Hematopoietic multipotent progenitor cell treated with erythropoietin and hydrocortisone succinate and interleukin-3 and kit ligand, for 6 days (in vitro differentiated cells): ENCODE measurements around the gene KIF5A.
"Not testable (repeated sequence)": the region's sequence is repeated elsewhere in the genome, so short reads cannot be mapped to it uniquely, and the experiment has no call there.

Experiments
- DNase-seq: peaks from one replicate; pipeline ENCODE4 v3.0.0-alpha.2; 2015

The KIF5A gene

GRCh38 chr12:57549909-57550640 lies at the start of gene KIF5A:
KIF5A (plus strand) TSS chr12:57550044; CDS start chr12:57550272, 228 bp downstream.
- peak; percentile 71 for DNase-seq

GRCh38 chr12:57500213-57500612 lies 49.6 kb upstream of the KIF5A start:
- DNase-seq = no peak

GRCh38 chr12:57502311-57502969 lies 47.4 kb upstream of the KIF5A start:
- DNase-seq = not testable (repeated sequence)

GRCh38 chr12:57506541-57506940 lies 43.3 kb upstream of the KIF5A start:
- DNase-seq = not testable (repeated sequence)

DNA sequence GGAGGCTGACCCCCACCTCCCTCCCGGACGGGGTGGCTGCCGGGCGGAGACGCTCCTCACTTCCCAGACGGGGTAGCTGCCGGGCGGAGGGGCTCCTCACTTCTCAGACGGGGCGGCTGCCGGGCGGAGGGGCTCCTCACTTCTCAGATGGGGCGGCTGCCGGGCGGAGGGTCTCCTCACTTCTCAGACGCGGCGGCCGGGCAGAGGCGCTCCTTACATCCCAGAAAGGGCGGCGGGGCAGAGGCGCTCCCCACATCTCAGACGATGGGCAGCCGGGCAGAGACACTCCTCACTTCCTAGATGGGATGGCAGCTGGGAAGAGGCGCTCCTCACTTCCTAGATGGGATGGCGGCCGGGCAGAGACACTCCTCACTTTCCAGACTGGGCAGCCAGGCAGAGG lies 42.0 kb upstream of the KIF5A start:
- DNase-seq = not testable (repeated sequence)

DNA sequence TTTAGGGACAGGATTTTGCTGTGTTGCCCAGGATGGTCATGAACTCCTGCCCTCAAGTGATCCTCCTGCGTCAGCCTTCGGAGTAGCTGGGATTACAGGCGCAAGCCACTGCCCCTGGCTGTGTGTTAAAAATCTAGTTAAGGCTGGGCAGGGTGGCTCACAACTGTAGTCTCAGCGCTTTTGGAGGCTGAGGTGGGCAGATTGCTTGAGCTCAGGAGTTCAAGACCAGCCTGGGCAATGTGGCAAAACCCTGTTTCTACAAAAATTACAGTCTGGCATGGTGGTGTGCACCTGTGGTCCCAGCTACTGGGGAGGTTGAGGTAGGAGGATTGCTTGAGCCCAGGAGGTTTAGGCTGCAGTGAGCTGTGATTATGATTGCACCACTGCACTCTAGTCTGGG lies 38.7 kb upstream of the KIF5A start:
- DNase-seq = no peak

DNA sequence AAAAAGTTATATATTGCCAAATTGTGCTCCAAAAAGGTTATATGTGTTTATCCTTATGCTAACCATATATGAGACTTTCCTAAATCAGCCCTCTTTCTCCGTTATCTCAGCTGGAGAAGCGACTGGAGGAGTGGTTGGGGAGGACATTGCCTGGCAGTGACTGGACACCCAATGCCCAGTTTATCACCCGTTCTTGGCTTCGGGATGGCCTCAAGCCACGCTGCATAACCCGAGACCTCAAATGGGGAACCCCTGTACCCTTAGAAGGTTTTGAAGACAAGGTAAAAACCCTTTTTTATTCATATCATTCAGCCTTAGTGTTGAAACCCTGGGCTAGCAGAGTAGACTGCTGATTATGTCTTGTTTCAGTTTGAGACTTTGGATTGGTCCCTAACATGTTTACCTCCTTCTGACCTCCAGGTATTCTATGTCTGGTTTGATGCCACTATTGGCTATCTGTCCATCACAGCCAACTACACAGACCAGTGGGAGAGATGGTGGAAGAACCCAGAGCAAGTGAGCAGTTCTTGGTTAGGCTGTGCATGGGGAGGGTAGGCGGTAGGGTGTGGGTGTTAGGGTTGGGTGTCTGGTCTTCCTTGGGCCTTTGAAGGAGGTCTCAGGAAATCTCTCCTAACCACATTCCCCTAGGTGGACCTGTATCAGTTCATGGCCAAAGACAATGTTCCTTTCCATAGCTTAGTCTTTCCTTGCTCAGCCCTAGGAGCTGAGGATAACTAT lies 38.1 kb upstream of the KIF5A start:
- DNase-seq = no peak

DNA sequence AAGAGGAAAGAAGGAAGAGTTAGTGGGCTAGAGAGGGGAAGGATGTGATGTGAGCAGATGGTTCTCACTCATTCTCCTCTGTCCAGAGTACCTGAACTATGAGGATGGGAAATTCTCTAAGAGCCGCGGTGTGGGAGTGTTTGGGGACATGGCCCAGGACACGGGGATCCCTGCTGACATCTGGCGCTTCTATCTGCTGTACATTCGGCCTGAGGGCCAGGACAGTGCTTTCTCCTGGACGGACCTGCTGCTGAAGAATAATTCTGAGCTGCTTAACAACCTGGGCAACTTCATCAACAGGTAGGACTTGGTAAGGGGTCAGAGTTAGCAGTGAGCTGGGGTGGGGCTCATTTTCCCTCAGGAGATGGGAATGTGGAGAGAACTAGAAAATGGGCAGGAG lies 37.2 kb upstream of the KIF5A start:
- DNase-seq = no peak

- DNase-seq = no peak
Observed at GRCh38 chr12:57513266-57513665, 36.6 kb upstream of the KIF5A start.

- DNase-seq = not testable (repeated sequence)
Observed at GRCh38 chr12:57513677-57514076, 36.2 kb upstream of the KIF5A start.

DNA sequence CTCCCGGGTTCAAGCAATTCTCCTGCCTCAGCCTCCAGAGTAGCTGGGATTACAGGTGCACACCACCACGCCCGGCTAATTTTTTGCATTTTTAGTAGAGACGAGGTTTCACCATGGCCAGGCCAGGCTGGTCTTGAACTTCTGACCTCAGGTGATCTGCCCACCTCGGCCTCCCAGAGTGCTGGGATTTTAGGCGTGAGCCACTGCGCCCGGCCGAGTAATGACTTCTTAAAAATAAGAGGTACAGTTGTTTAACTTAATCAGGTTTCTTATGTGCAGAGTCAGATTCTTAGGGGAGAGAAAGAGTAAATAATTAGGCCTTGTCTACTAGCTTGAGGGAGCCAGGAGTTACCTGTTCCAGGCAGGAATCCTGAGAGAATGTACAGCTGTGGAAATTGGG lies 35.6 kb upstream of the KIF5A start:
- not testable (repeated sequence) for DNase-seq

- DNase-seq = no peak
Observed at GRCh38 chr12:57514720-57515407, 35.0 kb upstream of the KIF5A start.

DNA sequence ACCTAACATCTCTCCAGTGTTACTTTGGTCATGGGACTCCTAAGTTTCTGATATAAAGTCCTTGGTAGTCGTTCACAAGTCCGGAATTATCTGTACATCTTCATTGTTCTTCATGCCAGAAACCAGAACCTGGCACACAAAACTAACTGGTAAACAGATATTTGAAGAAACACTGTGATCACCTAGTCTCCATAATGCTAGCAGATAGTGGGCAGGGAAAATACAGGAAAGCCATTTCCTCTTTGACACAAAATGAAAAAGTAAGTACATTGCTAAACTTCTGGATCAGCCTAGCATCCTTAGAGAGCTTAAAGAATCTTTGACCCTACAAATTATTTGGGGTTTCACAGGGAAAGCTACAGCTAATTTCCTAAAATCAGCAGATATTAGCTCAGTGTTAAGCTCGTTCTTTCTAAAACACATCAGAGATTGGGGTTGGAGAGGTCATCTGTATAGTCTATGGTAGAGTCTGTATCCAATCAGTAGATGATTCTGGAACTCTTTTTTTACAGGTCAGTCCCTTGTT lies 34.4 kb upstream of the KIF5A start:
- no peak for DNase-seq

DNA sequence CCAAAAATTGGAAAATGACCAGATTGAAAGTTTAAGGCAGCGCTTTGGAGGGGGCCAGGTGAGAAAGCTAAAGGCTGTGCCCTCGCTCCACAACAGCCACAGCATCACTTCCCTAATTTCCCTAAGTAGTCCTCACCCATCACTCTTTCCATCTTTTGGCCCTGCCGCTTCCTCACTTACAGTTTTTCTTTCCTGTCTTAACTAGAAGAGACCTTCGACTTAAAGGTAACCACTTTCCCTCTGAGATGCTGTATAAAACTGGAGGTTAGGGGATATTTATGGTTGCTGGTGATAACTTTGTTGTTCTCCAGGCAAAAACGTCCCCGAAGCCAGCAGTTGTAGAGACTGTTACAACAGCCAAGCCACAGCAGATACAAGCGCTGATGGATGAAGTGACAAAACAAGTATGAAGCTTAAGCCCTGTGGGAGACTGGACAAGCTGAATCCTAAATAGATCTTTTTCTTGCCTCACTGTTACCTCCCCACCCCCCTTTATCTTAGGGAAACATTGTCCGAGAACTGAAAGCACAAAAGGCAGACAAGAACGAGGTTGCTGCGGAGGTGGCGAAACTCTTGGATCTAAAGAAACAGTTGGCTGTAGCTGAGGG lies 33.8 kb upstream of the KIF5A start:
- DNase-seq = no peak

DNA sequence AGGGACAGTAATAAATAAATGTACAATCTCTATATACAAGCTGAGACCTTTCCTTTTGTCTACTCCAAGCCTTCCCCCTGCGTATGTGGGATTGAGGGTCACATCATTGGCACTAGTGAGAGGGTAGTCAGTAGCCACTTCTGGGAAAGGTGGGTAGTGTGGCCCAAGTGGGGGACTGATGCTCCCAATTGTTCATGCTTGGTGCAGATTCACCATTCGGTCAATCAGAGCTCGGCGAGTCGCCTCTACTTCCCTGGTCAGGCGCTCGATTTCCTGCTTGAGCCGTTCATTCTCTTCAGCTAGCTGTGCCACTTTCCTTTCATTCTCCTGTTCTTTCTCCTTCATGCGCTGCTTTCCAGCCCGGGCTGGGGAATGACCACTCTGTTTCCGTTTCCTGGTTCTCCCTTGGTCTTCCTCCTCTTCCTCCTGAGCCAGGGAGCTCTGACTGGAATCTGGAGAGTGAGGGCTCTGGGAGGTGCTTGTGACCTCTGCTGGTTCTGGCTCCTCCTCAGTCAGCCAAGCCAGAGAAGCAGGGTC lies 33.2 kb upstream of the KIF5A start:
- DNase-seq = no peak

- DNase-seq = no peak
Observed at GRCh38 chr12:57517187-57517586, 32.7 kb upstream of the KIF5A start.

DNA sequence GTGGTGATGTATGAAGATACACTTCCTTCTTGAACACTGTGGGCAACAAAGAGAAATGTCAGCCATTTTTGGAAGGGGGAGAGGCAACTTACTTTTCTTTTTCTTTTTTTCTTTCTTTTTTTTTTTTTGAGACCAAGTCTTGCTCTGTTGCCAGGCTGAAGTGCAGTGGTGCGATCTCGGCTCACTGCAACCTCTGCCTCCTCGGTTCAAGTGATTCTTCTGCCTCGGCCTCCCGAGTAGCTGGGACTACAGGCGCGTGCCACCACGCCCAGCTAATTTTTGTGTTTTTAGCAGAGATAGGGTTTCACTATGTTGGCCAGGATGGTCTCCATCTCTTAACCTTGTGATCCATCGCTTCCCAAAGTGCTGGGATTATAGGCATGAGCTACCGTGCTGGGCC lies 32.1 kb upstream of the KIF5A start:
- not testable (repeated sequence) for DNase-seq

- no peak for DNase-seq
Observed at GRCh38 chr12:57518176-57518919, 31.5 kb upstream of the KIF5A start.

DNA sequence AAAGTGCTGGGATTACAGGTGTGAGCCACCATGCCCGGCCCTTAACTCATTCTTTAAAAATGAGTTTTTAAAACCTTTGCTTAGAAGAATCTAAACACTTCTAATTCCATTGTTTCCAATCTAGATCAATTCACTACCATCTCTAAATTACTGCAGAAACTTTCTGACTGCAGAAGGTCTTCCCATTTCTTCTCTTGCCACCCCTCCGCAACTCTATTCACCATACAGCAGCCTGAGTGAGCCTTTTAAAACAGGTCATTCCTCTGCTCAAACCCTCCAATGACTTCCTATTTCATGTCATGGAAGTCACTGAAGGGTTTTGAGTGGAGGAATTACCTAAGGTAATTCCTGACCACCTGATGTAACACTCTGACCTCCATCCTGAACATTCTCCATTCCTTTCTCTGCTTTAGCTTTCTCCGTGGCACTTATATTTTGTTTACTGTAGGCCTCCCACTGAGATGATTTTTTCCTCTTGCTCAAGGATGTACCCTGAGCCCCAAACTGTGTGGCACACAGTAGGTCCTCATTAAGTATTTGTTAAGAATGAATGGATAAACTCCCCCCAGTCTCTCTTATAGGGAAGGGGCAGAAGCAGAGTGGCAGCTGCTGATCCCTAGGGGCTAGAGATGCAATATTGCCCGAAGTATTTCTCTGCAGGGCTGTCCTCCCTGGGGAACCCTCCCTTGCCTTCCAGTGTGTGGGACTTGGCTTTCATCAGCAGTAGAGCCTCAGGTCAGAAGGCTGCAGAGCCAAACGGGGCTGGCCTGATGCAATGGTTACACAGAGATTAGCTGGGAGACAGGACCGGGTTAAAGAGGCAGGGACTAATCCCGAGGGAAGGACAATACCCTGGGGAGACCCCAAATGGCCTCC lies 30.7 kb upstream of the KIF5A start:
- peak; percentile 58 for DNase-seq

DNA sequence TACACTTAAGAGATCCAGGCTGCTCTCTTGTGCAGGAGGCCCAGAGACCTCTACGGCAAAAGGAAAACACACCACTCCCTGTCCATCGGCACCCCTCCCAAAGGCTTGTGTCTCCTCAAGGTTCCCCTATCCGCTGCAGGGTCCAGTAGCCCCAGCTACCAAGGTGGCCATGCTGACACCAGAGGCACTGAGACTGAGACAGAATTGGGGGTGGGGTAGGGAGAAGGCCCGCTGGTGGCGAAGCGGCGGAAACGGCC lies 30.1 kb upstream of the KIF5A start:
- DNase-seq = peak; percentile 52
